ENCODE data around the gene SLC9A8. TPM values are rescaled to one million over a fixed set of nuclear protein-coding genes. Genes with fewer than 3 reads are reported as not detected.

The SLC9A8 gene
- total and polyA plus RNA-seq, 5 experiments from 2014 or later, result 4.7 to 29.3 (median 9.0) TPM

DNA sequence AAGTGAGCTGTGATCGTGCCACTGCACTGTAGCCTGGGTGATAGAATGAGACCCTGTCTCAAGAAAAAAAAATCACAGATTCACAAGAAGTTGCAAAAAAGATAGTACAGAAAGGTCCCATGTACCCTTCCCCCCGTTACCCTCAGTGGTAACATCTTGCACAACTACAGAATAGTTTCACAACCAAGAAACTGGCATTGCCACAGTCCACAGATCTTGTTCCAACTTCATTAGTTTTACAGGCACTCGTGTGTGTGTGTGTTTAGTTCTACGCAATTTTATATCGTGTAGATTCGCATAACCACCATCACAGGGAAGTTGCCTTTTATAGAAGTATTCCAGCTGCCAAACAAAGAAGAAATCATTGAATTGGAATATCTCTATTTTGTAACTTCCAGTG lies 83.6 kb downstream of the SLC9A8 start:
- no peaks in the 10 kb centered on the region for H3K27me3 Mint-ChIP-seq
- no peak for ATAC-seq
- POLR2A ChIA-PET, result no interaction called here
- H3K4me3 Mint-ChIP-seq, result no peak overlapping the region
- H3K36me3 Mint-ChIP-seq, result no peaks in the 10 kb centered on the region
- peak overlapping the region in 1 of 10 donors; percentile 1 for H3K27ac Mint-ChIP-seq
- no peak for DNase-seq
- H3K4me1 Mint-ChIP-seq, result peaks cover 0 to 20% (median 3%) of the 10 kb centered on the region in 4 donors
- H3K9me3 Mint-ChIP-seq, result no peaks in the 10 kb centered on the region

DNA sequence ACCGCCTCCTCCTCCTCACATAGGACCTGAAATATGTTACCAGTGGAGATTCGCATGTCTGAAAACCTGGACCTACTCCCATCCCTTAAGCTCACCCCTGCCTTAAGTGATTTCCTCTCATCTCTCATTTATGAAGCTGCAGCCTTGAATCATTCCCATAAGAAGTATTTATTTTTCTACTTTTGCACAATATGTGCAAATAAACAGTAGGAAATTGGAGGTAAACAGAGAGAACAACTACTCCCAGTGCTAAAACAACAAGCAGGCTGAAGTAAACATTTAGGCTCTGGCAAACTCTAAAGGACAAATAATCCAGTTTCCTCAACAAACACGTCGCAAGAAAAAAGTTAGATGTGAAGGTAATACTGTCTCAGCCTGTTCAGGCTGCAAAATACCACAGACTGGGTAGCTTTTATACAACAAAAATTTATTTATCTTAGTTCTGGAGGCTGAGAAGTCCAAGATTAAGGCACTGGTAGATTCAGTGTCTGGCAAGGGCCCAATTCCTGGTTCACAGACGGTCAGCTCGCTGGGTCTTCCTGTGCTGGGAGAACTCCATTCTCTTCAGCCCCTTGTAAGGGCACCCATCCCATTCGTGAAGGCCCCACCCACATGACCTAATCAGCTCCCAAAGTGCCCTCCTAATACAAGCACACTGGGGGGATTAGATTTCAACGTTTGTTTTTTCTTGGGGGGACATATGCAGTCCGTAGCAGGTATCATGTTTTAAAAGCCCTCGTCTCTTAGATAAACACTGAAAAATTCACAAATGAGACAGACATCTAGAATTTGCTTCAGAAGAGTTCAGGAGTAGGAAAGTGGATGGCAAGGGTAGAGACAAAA lies 87.1 kb downstream of the SLC9A8 start:
- POLR2A ChIA-PET, result interaction anchor here (1.0 kb wide), 1 partner anchor 12 kb away, joined by 5 read pairs; no protein-coding TSS in a partner anchor
- no peak for ATAC-seq
- H3K27me3 Mint-ChIP-seq, result no peaks in the 10 kb centered on the region

DNA sequence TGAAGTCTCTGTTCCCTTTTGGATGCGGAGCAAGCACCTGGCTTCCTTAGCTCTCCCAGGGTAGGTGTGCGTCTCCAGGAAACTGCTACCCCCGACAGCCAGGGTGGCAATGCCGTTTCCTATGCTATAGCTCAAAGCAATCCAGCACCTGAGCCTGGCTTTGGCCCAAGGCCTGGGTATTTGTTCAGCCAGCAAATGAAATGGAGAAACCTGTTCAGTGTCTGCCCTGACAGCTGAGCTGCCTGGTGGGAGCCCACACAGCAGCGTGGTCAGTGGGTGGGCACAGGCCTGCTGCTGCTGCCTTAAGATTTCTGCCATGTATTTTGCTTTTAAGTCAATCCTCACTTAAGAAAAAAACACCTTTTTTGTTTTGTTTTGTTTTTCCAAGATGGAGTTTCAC lies 89.0 kb downstream of the SLC9A8 start:
- peaks cover 0 to 39% (median 9%) of the 10 kb centered on the region in 3 donors for H3K36me3 Mint-ChIP-seq
- POLR2A ChIA-PET, result no interaction called here
- no peak overlapping the region for H3K4me3 Mint-ChIP-seq

More for the DNA sequence above, 87.1 kb downstream of the SLC9A8 start:
- Mint-ChIP-seq H3K4me3 (no peak overlapping the region), H3K36me3 (peaks cover 0 to 22% (median 0%) of the 10 kb centered on the region in 3 donors), H3K27ac (no peak overlapping the region), H3K9me3 (no peaks in the 10 kb centered on the region), H3K4me1 (peaks cover 2 to 8% (median 4%) of the 10 kb centered on the region in 4 donors)
- DNase-seq, result no peak

DNA sequence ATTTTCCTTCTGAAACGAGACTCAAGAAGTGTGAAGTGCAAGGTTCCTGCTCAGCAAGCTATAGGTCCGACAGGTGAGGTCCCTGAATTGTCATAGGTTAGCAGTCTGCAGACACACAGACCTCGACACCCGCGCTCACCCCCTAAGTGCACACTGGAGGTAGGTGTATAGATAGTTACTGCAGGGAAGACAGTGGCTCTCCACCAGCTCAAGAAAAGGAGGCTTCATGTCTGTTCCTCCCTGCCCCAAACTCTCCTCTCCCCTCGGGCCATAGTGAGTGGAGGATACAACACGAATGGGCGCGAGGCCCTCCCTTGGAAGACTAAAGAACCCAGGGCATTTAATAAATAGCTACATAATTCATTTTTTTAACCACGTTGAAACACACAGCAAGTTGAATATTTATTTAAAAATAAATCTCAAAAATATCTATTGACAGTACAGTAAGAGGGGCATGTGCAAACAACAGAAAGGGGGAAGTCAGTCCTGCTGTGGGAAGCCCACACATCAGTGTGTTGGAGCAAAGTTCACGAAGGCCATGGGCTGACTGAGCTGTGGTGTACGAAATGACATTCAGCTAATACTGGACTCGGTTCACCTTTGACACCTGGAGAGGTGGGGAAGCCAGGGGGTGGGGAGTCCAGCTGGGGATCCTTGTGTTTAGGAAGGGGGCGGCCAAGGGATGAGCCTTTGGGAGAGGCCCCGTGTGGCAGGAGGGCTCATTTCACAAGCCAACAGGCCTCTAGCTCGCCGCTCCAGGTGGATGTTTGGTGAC lies 92.0 kb downstream of the SLC9A8 start:
- POLR2A ChIA-PET, result no interaction called here
- Mint-ChIP-seq H3K4me1 (peaks cover 0 to 15% (median 11%) of the 10 kb centered on the region in 4 donors), H3K27ac (peak overlapping the region in 3 of 10 donors; percentile 15 to 51 (median 25)), H3K36me3 (peaks cover 0 to 55% (median 9%) of the 10 kb centered on the region in 3 donors), H3K4me3 (no peak overlapping the region), H3K27me3 (no peaks in the 10 kb centered on the region), H3K9me3 (no peaks in the 10 kb centered on the region)
- no peak for DNase-seq
- no peak for ATAC-seq

More for the DNA sequence above, 89.0 kb downstream of the SLC9A8 start:
- no peaks in the 10 kb centered on the region for H3K27me3 Mint-ChIP-seq
- H3K4me1 Mint-ChIP-seq, result peaks cover 2 to 11% (median 5%) of the 10 kb centered on the region in 4 donors
- ATAC-seq (no peak), DNase-seq (no peak)
- no peaks in the 10 kb centered on the region for H3K9me3 Mint-ChIP-seq
- no peak overlapping the region for H3K27ac Mint-ChIP-seq

DNA sequence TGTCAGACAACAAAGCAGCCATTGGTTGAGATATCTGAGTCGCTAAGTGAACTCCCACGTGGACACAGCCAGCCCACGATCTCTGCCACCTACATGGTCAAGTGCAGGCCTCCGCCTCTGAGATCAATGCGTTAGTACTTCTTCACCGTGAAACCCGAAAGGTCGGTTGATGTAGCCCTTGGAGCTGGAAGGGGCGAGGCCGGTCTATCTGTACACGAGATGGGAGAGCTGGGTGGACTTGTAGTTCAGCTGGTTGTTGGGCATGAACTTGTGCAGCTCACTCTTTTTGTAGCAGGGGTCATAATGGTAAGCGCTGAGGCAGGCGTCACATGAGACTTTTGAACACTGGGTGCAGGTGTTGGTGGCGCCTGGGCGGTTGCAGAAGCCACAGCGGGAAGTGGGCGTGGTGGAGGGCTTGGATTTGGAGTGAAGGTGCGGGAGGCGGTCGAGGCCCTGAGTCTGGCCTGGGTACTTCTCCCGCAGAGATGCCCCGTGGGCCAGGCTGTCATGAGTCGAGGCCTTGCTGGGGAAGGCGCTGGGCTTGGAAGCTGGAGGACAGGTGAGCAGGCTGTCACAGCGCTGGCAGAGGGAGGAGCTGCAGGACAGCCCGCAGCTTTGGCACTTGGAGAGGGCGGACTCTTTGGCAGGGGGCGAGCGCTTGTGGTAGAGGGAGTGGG lies 92.9 kb downstream of the SLC9A8 start:
- H3K4me3 Mint-ChIP-seq, result peak overlapping the region in 2 of 10 donors; percentile 7 to 39
- peak overlapping the region in 3 of 10 donors; percentile 32 to 71 (median 51) for H3K27ac Mint-ChIP-seq
- H3K4me1 Mint-ChIP-seq, result peaks cover under 1 to 22% (median 14%) of the 10 kb centered on the region in 4 donors
- peaks cover 0 to 59% (median 9%) of the 10 kb centered on the region in 3 donors for H3K36me3 Mint-ChIP-seq
- POLR2A ChIA-PET, result no interaction called here
- no peak for DNase-seq
- no peaks in the 10 kb centered on the region for H3K27me3 Mint-ChIP-seq
- no peaks in the 10 kb centered on the region for H3K9me3 Mint-ChIP-seq
- no peak for ATAC-seq

DNA sequence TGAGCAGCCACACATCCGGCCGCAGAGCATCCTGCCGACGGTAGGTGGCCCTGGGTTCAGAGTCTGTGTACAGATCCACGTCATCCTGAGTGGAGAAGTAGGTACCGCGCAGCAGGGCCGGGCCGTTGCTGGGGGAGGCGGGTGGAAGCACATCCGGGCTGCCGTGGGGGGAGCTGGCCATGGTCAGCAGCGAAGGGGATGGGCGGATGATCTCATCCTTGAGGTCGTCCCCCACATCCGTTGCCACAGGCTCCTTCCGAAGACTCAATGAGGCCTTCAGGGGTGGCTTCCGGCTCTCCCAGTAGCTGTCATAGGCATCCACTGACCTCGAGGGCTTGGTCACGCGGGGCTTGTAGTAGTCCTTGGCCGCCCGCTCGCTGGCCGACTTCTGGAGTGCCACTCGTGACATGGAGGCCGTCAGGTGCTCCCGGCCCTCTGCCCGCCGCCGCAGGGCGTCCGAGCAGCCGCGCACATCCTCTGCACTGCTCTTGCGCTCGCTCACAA lies 93.5 kb downstream of the SLC9A8 start:
- no peaks in the 10 kb centered on the region for H3K27me3 Mint-ChIP-seq
- DNase-seq, result peak in 1 of 10 donors; percentile 57
- peaks cover 0 to 59% (median 9%) of the 10 kb centered on the region in 3 donors for H3K36me3 Mint-ChIP-seq
- peaks cover 7 to 28% (median 17%) of the 10 kb centered on the region in 4 donors for H3K4me1 Mint-ChIP-seq
- POLR2A ChIA-PET, result no interaction called here
- H3K9me3 Mint-ChIP-seq, result no peaks in the 10 kb centered on the region
- ATAC-seq, result no peak
- no peak overlapping the region for H3K27ac Mint-ChIP-seq
- no peak overlapping the region for H3K4me3 Mint-ChIP-seq

DNA sequence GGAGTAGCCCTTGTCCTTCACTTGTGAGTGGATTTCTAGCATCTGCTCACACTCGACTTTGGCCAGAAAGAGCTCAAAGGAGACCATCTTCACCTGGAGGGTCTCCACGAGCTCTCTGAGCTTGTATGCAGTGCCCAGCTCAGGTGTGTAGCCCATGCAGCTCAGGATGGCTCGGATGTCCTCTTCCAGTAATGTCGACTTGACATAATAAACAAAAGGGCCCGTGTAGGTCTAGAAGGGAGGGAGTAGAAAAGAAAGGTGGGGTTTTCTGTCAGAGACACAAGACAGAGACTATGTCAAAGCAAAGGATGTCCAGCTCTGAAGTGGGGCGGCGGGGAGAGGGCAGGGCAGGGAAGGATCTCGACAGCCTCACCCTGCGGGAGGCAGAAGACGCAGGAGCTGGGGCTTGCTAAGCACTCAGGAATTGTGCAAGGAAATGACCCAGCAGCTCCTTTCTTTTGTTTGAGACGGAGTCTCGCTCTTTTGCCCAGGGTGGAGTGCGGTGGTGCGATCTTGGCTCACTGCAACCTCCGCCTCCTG lies 94.1 kb downstream of the SLC9A8 start:
- H3K27ac Mint-ChIP-seq, result peak overlapping the region in 1 of 10 donors; percentile 28
- no peak overlapping the region for H3K4me3 Mint-ChIP-seq
- H3K9me3 Mint-ChIP-seq, result no peaks in the 10 kb centered on the region
- H3K36me3 Mint-ChIP-seq, result peaks cover 0 to 59% (median 9%) of the 10 kb centered on the region in 3 donors
- no peak for DNase-seq
- no peaks in the 10 kb centered on the region for H3K27me3 Mint-ChIP-seq
- peaks cover 7 to 30% (median 18%) of the 10 kb centered on the region in 4 donors for H3K4me1 Mint-ChIP-seq
- no peak for ATAC-seq
- POLR2A ChIA-PET, result no interaction called here

DNA sequence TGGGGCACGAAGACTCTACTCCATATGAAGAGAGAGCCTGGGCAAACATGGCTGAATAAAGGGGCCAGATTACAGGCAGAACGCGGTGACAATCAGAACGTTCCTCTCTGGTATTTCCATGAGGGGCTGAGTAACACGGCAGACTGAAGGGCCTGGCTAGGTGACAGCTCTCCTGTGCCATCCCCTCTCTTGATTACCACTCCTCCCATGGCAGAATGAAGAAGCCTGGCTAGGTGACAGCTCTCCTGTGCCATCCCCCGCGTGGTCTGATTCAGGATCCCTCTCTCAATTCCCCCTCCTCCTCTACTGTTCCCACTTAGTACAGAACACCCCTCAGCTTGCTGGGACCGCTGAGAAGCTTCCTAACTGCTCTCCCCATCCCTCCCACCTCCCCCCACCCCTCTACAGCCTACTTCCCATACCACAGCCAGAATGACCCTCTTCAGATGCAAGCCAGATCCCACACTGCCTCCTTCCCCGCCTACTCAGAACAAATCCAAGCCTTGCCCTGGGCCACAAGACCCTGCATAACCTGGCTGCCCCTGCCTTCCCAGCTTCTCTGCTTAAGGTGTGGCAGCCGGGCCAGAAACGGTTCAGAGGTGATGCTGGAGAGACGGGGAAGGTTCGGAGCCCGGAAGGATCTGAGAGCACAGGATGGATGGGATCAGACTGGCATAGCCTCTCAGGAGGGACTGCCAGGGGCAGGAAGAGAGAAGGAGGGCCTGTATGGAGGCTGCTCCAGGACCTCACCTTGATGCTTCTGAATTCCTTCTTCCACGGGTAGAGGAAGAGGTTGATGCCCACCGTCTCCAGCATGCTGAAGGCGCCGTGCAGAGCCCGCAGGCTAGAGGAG lies 95.0 kb downstream of the SLC9A8 start:
- POLR2A ChIA-PET, result no interaction called here
- peak overlapping the region in 1 of 10 donors; percentile 22 for H3K27ac Mint-ChIP-seq
- peaks cover 0 to 54% (median 9%) of the 10 kb centered on the region in 3 donors for H3K36me3 Mint-ChIP-seq
- H3K4me1 Mint-ChIP-seq, result peaks cover 12 to 34% (median 21%) of the 10 kb centered on the region in 4 donors
- H3K27me3 Mint-ChIP-seq, result no peaks in the 10 kb centered on the region
- ATAC-seq (no peak), DNase-seq (no peak)
- H3K9me3 Mint-ChIP-seq, result no peaks in the 10 kb centered on the region
- no peak overlapping the region for H3K4me3 Mint-ChIP-seq

DNA sequence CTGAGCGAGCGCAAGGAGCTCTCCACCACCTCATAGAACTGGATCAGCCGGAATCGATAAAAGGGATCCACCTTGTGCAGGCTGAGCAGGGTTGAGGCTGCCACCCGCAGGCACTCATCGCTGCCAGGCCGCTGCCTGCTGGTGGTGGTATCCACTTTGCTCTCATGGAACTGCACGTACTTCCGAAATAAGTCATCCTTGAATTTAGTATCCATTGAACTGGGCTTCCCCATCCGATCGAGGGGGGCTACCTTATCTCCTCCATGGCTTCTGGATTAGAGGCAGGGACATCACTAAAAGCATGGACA lies 95.6 kb downstream of the SLC9A8 start:
- DNase-seq, result no peak
- peaks cover 0 to 50% (median 9%) of the 10 kb centered on the region in 3 donors for H3K36me3 Mint-ChIP-seq
- ATAC-seq, result no peak
- H3K27ac Mint-ChIP-seq, result peak overlapping the region in 3 of 10 donors; percentile 13 to 48 (median 22)
- no peak overlapping the region for H3K4me3 Mint-ChIP-seq
- no peaks in the 10 kb centered on the region for H3K9me3 Mint-ChIP-seq
- POLR2A ChIA-PET, result no interaction called here
- H3K27me3 Mint-ChIP-seq, result no peaks in the 10 kb centered on the region
- H3K4me1 Mint-ChIP-seq, result peaks cover 15 to 40% (median 25%) of the 10 kb centered on the region in 4 donors

DNA sequence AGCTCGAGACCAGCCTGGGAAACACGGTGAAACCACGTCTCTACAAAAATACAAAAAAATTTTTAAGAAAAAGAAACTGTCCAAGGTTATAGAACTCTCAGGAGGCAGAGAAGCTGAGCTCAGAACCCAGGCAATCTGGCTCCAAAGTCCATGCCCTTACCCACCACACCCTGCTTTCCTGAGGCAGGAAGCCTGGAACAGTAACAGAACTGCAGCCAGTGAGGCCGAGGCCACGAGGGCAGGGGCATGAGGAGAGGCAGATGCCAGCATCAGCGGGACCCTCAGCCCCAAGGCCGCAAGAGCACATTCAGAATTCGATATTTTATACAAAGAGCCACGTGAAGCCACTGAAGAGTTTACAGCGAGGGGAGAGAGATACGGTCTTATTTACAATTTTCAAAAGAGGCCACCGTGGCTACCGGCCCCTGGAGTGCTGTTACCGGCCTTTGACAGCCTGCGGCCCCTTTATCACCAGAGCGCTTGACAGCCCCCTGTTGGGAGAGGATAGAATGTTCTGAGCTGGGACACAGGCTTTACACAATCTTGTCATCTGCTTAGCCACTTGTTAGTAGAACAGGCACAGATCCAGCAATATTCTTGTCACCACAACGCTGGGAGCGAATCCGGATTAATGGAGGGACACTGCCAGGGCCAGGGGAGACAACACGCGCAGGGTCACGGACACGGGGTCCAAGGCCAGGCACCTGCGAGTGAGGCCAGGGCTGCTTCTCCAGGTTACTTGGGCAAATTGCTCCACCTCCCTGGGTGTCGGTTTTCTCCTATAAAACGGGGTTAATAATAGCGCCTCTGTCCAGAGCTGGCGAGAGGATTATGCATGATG lies 97.1 kb downstream of the SLC9A8 start:
- Mint-ChIP-seq H3K9me3 (no peaks in the 10 kb centered on the region), H3K4me1 (peaks cover 21 to 50% (median 39%) of the 10 kb centered on the region in 4 donors), H3K36me3 (peaks cover 0 to 37% (median 9%) of the 10 kb centered on the region in 3 donors), H3K27me3 (no peaks in the 10 kb centered on the region), H3K4me3 (no peak overlapping the region), H3K27ac (peak overlapping the region in 1 of 10 donors; percentile 61)
- no peak for DNase-seq
- POLR2A ChIA-PET, result no interaction called here
- no peak for ATAC-seq

DNA sequence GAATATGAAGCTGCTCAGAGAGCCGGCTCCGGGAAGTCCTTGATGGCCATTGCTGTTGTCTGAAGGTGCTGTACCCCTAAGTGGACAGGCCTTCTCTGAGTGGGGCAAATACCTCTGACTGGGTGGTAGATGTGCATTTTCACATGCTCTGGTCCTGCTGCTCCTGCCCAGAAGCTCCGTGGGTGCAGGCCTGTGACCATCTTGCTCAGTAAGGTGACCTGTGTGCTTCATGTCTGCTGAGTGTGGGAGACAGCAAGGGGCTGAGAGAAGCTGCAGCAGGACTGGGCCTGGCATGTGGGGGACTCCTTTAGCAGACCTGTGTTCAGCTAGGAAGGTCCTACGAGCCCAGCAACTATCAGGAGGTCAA lies 97.7 kb downstream of the SLC9A8 start:
- peak overlapping the region in 2 of 10 donors; percentile 20 to 61 for H3K27ac Mint-ChIP-seq
- H3K4me3 Mint-ChIP-seq, result no peak overlapping the region
- POLR2A ChIA-PET, result no interaction called here
- no peaks in the 10 kb centered on the region for H3K9me3 Mint-ChIP-seq
- peaks cover 21 to 52% (median 40%) of the 10 kb centered on the region in 4 donors for H3K4me1 Mint-ChIP-seq
- H3K36me3 Mint-ChIP-seq, result peaks cover 0 to 31% (median 6%) of the 10 kb centered on the region in 3 donors
- no peaks in the 10 kb centered on the region for H3K27me3 Mint-ChIP-seq
- DNase-seq (no peak), ATAC-seq (no peak)

All from naive thymus-derived CD8-positive, alpha-beta T cell (primary cell).